Skeletal muscle satellite cell (primary cell): ENCODE data around the gene TARM1. TPM values are rescaled to one million over a fixed set of nuclear protein-coding genes. Genes with fewer than 3 reads are reported as not detected.

ENCODE experiments used
- H3K27me3 ChIP-seq: 2 replicates; pipeline ENCODE4 v1.7.0; 2013; ENCODE audit warnings: low read length; ENCODE audit not compliant: control insufficient read depth, insufficient read depth
- H3K36me3 ChIP-seq: 2 replicates; pipeline ENCODE4 v1.7.0; 2013; ENCODE audit warnings: mild to moderate bottlenecking, control low read depth, low read length; ENCODE audit not compliant: insufficient read depth
- H3K4me1 ChIP-seq: 2 replicates; pipeline ENCODE4 v1.7.0; 2013; ENCODE audit warnings: low read length; ENCODE audit not compliant: control insufficient read depth, insufficient read depth
- H3K4me2 ChIP-seq: 2 replicates; pipeline ENCODE4 v1.7.0; 2013; ENCODE audit warnings: mild to moderate bottlenecking, low read length
- H3K4me3 ChIP-seq: 2 replicates; pipeline ENCODE4 v1.7.0; 2013; ENCODE audit warnings: low read length
- H3K9ac ChIP-seq: 2 replicates; pipeline ENCODE4 v1.7.0; 2013; ENCODE audit warnings: mild to moderate bottlenecking, low read depth, low read length, moderate library complexity
- H3K9me3 ChIP-seq: replicated peaks from 2 replicates; pipeline ENCODE4 v1.7.0; 2013; ENCODE audit warnings: mild to moderate bottlenecking, control low read depth, low read length
- total RNA-seq: library from RNA; depleted of rRNA; stranded (reverse); fragments of >200 nt; gene quantifications from 2 replicates; pipeline ENCODE4 v1.2.3, GENCODE V29; 2012; rRNA removed

TARM1 gene
- total RNA-seq = not detected in 2 replicates

- H3K4me2 ChIP-seq = no peak within 1 kb of the TSS
- H3K9me3 ChIP-seq = peaks cover 7% of the 10 kb centered on the region
- no peak within 1 kb of the TSS for H3K4me3 ChIP-seq
- H3K36me3 ChIP-seq = no peaks in the 10 kb centered on the region
- H3K4me1 ChIP-seq = no peaks in the 10 kb centered on the region
- H3K9ac ChIP-seq = no peak within 1 kb of the TSS
- H3K27me3 ChIP-seq = no peaks in the 10 kb centered on the region
Measured at GRCh38 chr19:54081032-54081431, at the start of gene TARM1. Gene TARM1, minus strand, starts transcription at chr19:54081365. Its CDS starts 25 bp downstream, at chr19:54081340.

- no peaks in the 10 kb centered on the region for H3K27me3 ChIP-seq
- H3K9me3 ChIP-seq = no peaks in the 10 kb centered on the region
- H3K4me3 ChIP-seq = no peak overlapping the region
- no peak overlapping the region for H3K9ac ChIP-seq
- H3K36me3 ChIP-seq = peaks cover 42% of the 10 kb centered on the region
- no peaks in the 10 kb centered on the region for H3K4me1 ChIP-seq
- H3K4me2 ChIP-seq = no peak overlapping the region
Measured at GRCh38 chr19:54129617-54129996, 48.4 kb upstream of the TARM1 start.

GRCh38 chr19:54128796-54129616, 47.8 kb upstream of the TARM1 start:
- Histone ChIP-seq H3K9ac (no peak overlapping the region), H3K4me2 (no peak overlapping the region), H3K27me3 (no peaks in the 10 kb centered on the region), H3K9me3 (no peaks in the 10 kb centered on the region), H3K36me3 (peaks cover 48% of the 10 kb centered on the region), H3K4me1 (no peaks in the 10 kb centered on the region), H3K4me3 (no peak overlapping the region)

GRCh38 chr19:54128441-54128725, 47.2 kb upstream of the TARM1 start:
- peaks cover 54% of the 10 kb centered on the region for H3K36me3 ChIP-seq
- no peaks in the 10 kb centered on the region for H3K27me3 ChIP-seq
- no peak overlapping the region for H3K4me2 ChIP-seq
- no peak overlapping the region for H3K4me3 ChIP-seq
- H3K9ac ChIP-seq = no peak overlapping the region
- H3K9me3 ChIP-seq = no peaks in the 10 kb centered on the region
- H3K4me1 ChIP-seq = no peaks in the 10 kb centered on the region

- H3K4me1 ChIP-seq = no peaks in the 10 kb centered on the region
- no peak overlapping the region for H3K4me2 ChIP-seq
- no peaks in the 10 kb centered on the region for H3K27me3 ChIP-seq
- no peak overlapping the region for H3K4me3 ChIP-seq
- H3K36me3 ChIP-seq = peaks cover 56% of the 10 kb centered on the region
- H3K9me3 ChIP-seq = no peaks in the 10 kb centered on the region
- no peak overlapping the region for H3K9ac ChIP-seq
Measured at GRCh38 chr19:54127688-54128440, 46.7 kb upstream of the TARM1 start.

- Histone ChIP-seq H3K27me3 (no peaks in the 10 kb centered on the region), H3K4me2 (no peak overlapping the region), H3K4me1 (no peaks in the 10 kb centered on the region), H3K4me3 (no peak overlapping the region), H3K36me3 (peaks cover 58% of the 10 kb centered on the region), H3K9me3 (no peaks in the 10 kb centered on the region), H3K9ac (no peak overlapping the region)
Measured at GRCh38 chr19:54125713-54126112, 44.5 kb upstream of the TARM1 start.

GRCh38 chr19:54124393-54124792, 43.2 kb upstream of the TARM1 start:
- H3K27me3 ChIP-seq = no peaks in the 10 kb centered on the region
- no peaks in the 10 kb centered on the region for H3K9me3 ChIP-seq
- H3K4me1 ChIP-seq = no peaks in the 10 kb centered on the region
- H3K9ac ChIP-seq = no peak overlapping the region
- peaks cover 61% of the 10 kb centered on the region for H3K36me3 ChIP-seq
- no peak overlapping the region for H3K4me2 ChIP-seq
- no peak overlapping the region for H3K4me3 ChIP-seq

GRCh38 chr19:54123682-54124081, 42.5 kb upstream of the TARM1 start:
- H3K9ac ChIP-seq = no peak overlapping the region
- no peaks in the 10 kb centered on the region for H3K9me3 ChIP-seq
- H3K27me3 ChIP-seq = no peaks in the 10 kb centered on the region
- H3K36me3 ChIP-seq = peaks cover 57% of the 10 kb centered on the region
- no peak overlapping the region for H3K4me3 ChIP-seq
- H3K4me2 ChIP-seq = no peak overlapping the region
- H3K4me1 ChIP-seq = no peaks in the 10 kb centered on the region

- H3K9ac ChIP-seq = no peak overlapping the region
- no peaks in the 10 kb centered on the region for H3K9me3 ChIP-seq
- H3K4me1 ChIP-seq = peaks cover 6% of the 10 kb centered on the region
- H3K4me3 ChIP-seq = no peak overlapping the region
- no peak overlapping the region for H3K4me2 ChIP-seq
- peaks cover 50% of the 10 kb centered on the region for H3K36me3 ChIP-seq
- no peaks in the 10 kb centered on the region for H3K27me3 ChIP-seq
Measured at GRCh38 chr19:54121259-54121658, 40.1 kb upstream of the TARM1 start.

- no peaks in the 10 kb centered on the region for H3K9me3 ChIP-seq
- H3K4me1 ChIP-seq = peaks cover 15% of the 10 kb centered on the region
- H3K36me3 ChIP-seq = peaks cover 21% of the 10 kb centered on the region
- no peaks in the 10 kb centered on the region for H3K27me3 ChIP-seq
- H3K4me2 ChIP-seq = peak within 1 kb of the TSS; percentile 98
- peak within 1 kb of the TSS; percentile 92 for H3K4me3 ChIP-seq
- peak within 1 kb of the TSS; percentile 95 for H3K9ac ChIP-seq
Measured at GRCh38 chr19:54115109-54116063, 34.2 kb upstream of the TARM1 start, which contains the start of the genes PRPF31 and TFPT. Gene PRPF31, plus strand, starts transcription at chr19:54115754. Its CDS starts 2,525 bp downstream, at chr19:54118279. Gene TFPT, minus strand, starts transcription at chr19:54115657. Its CDS starts 388 bp downstream, at chr19:54115269.
